ENCODE results near the gene PTPRN2. TPM values are rescaled to one million over a fixed set of nuclear protein-coding genes. Genes with fewer than 3 reads are reported as not detected.

The PTPRN2 gene
- total and polyA plus RNA-seq, 2 donors (not counting 1 experiment from before 2014, with no cell fraction given) = 0.54 to 1.2 TPM

- TF ChIP-seq EZH2 (IDR thresholded peaks at IDR 0.05; ENCODE audit: low read length, missing control alignments) (no peak), CTCF (conservative IDR thresholded peaks at IDR 0.05 in 1 of 2, IDR thresholded peaks at IDR 0.05 in 1 of 2; ENCODE audit: low read depth in 1 of 2, low read length in 2 of 2) (no peak)
- no peaks in the 10 kb centered on the region for H3K9me3 ChIP-seq (ENCODE audit: control insufficient read depth, insufficient read depth, low read depth, low read length)
- H3K4me1 ChIP-seq (ENCODE audit: control insufficient read depth, extremely low read depth, insufficient read depth, low read length) = no peaks in the 10 kb centered on the region
Observed at GRCh38 chr7:158074896-158075632, 512.6 kb downstream of the PTPRN2 start.

GRCh38 chr7:158073845-158074840, 513.5 kb downstream of the PTPRN2 start:
- TF ChIP-seq CTCF (conservative IDR thresholded peaks at IDR 0.05 in 1 of 2, IDR thresholded peaks at IDR 0.05 in 1 of 2; ENCODE audit: low read depth in 1 of 2, low read length in 2 of 2) (no peak), EZH2 (IDR thresholded peaks at IDR 0.05; ENCODE audit: low read length, missing control alignments) (no peak)
- Histone ChIP-seq H4K20me1 (ENCODE audit: control insufficient read depth, extremely low read depth, insufficient read depth, low read length) (no peaks in the 10 kb centered on the region), H3K4me2 (ENCODE audit: extremely low read depth, insufficient read depth, low read length) (no peak overlapping the region), H3K4me1 (ENCODE audit: control insufficient read depth, extremely low read depth, insufficient read depth, low read length) (no peaks in the 10 kb centered on the region), H3K79me2 (ENCODE audit: control insufficient read depth, insufficient read depth, low read length) (no peaks in the 10 kb centered on the region), H3K9ac (ENCODE audit: insufficient read depth, low read length) (no peak overlapping the region), H3K27ac (ENCODE audit: insufficient read depth, low read length) (no peak overlapping the region), H3K27me3 (ENCODE audit: control insufficient read depth, insufficient read depth, low read length) (no peaks in the 10 kb centered on the region), H3K4me3 (replicated peaks in 1 of 4; ENCODE audit: control extremely low read depth in 1 of 4, insufficient read depth in 1 of 4, low read depth in 3 of 4, low read length in 4 of 4) (no peak overlapping the region), H3K36me3 (ENCODE audit: control insufficient read depth, insufficient read depth, low read length) (no peaks in the 10 kb centered on the region), H3K9me3 (ENCODE audit: control insufficient read depth, insufficient read depth, low read depth, low read length) (no peaks in the 10 kb centered on the region), H2AFZ (ENCODE audit: low read length) (no peak overlapping the region)
- no peak for DNase-seq (ENCODE audit: low read depth in 2 of 2)

More at GRCh38 chr7:158074896-158075632, 512.6 kb downstream of the PTPRN2 start:
- no peak for DNase-seq (ENCODE audit: low read depth in 2 of 2)
- H3K79me2 ChIP-seq (ENCODE audit: control insufficient read depth, insufficient read depth, low read length) = no peaks in the 10 kb centered on the region
- H3K4me3 ChIP-seq (replicated peaks in 1 of 4; ENCODE audit: control extremely low read depth in 1 of 4, insufficient read depth in 1 of 4, low read depth in 3 of 4, low read length in 4 of 4) = no peak overlapping the region
- H3K27ac ChIP-seq (ENCODE audit: insufficient read depth, low read length) = no peak overlapping the region
- H3K4me2 ChIP-seq (ENCODE audit: extremely low read depth, insufficient read depth, low read length) = no peak overlapping the region
- H3K36me3 ChIP-seq (ENCODE audit: control insufficient read depth, insufficient read depth, low read length) = no peaks in the 10 kb centered on the region
- no peak overlapping the region for H3K9ac ChIP-seq (ENCODE audit: insufficient read depth, low read length)
- H3K27me3 ChIP-seq (ENCODE audit: control insufficient read depth, insufficient read depth, low read length) = no peaks in the 10 kb centered on the region
- no peaks in the 10 kb centered on the region for H4K20me1 ChIP-seq (ENCODE audit: control insufficient read depth, extremely low read depth, insufficient read depth, low read length)
- no peak overlapping the region for H2AFZ ChIP-seq (ENCODE audit: low read length)

Measured in fibroblast of lung (primary cell).